Bronchial epithelial cell (primary cell): Measurements from ENCODE around the gene POC1A. TPM values are rescaled to one million over a fixed set of nuclear protein-coding genes. Genes with fewer than 3 reads are reported as not detected.
A peak's percentile ranks its signal among the peaks of the same experiment; 100 is the strongest.

Experiments used
- DNase-seq: peaks from one replicate; pipeline ENCODE4 v3.0.0-alpha.2; 2010; ENCODE audit warnings: low read depth
- FAIRE-seq: peaks from 2 replicates; lab custom pipeline; 2011; peaks lifted over from hg19 to GRCh38; lab: Jason Lieb, UNC
- H3K27me3 ChIP-seq: 2 replicates; pipeline ENCODE4 v1.5.1; 2011; ENCODE audit warnings: low read length; ENCODE audit not compliant: control insufficient read depth, insufficient read depth
- H3K36me3 ChIP-seq: 2 replicates; pipeline ENCODE4 v1.5.1; 2011; ENCODE audit warnings: low read length; ENCODE audit not compliant: control insufficient read depth, insufficient read depth
- H3K4me3 ChIP-seq: 2 replicates; pipeline ENCODE4 v1.5.1; 2011; ENCODE audit warnings: mild to moderate bottlenecking, low read depth, low read length, control low read depth
- total RNA-seq: library from RNA; depleted of rRNA; stranded (reverse); fragments of >200 nt; gene quantifications from 2 replicates; pipeline ENCODE4 v1.2.1, GENCODE V29; 2014
- TF ChIP-seq, protein P1 (sequence below): IDR thresholded peaks from 2 replicates; pipeline ENCODE4 v1.5.1; 2011; ENCODE audit warnings: mild to moderate bottlenecking, moderate library complexity, low read length, control low read depth, inconsistent platforms; ENCODE audit not compliant: insufficient read depth, severe bottlenecking

The POC1A gene
- total RNA-seq, 1 donor from 2014 or later: 1.8 TPM

DNA sequence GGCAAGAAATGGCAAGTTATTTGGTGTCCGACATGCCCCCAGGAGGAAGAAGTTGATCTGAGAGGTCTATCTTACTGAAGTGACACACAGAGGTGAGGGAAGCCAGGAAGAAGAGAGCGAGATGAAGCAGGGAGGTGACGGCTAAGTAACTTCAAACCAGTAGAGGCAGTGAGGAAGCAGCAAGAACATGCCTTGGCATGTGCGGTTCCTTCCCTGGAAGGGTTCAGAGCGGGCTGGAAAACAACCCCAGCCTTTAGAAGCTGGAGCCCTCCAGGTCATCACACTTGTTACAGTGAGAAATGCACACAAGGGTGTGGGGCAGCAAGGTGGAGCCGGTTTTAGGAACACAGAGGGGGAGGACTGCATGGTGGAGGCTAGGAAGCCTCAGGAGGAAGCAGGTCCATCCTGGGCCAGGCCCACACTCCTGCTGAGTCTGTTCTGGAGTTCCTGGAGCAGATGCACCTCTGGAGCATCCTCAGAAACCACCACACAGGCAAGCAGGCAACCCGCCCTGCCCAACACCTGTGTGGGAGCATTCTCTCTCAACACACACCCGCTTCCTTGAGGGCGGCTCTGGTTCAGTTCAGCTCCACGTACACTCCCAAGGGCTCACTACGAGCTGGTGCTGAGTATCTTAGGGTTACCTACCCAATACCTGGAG is 47.1 kb downstream of the POC1A start:
- Histone ChIP-seq H3K27me3 (no peaks in the 10 kb centered on the region), H3K4me3 (no peak overlapping the region), H3K36me3 (no peaks in the 10 kb centered on the region)
- TF ChIP-seq, protein P1, sequence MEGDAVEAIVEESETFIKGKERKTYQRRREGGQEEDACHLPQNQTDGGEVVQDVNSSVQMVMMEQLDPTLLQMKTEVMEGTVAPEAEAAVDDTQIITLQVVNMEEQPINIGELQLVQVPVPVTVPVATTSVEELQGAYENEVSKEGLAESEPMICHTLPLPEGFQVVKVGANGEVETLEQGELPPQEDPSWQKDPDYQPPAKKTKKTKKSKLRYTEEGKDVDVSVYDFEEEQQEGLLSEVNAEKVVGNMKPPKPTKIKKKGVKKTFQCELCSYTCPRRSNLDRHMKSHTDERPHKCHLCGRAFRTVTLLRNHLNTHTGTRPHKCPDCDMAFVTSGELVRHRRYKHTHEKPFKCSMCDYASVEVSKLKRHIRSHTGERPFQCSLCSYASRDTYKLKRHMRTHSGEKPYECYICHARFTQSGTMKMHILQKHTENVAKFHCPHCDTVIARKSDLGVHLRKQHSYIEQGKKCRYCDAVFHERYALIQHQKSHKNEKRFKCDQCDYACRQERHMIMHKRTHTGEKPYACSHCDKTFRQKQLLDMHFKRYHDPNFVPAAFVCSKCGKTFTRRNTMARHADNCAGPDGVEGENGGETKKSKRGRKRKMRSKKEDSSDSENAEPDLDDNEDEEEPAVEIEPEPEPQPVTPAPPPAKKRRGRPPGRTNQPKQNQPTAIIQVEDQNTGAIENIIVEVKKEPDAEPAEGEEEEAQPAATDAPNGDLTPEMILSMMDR: peak; percentile 18
- DNase-seq: peak; percentile 90
- FAIRE-seq: peak; percentile 86

- no peak for FAIRE-seq
- H3K27me3 ChIP-seq: no peaks in the 10 kb centered on the region
- H3K4me3 ChIP-seq: no peak overlapping the region
- TF ChIP-seq, protein P1: no peak
- H3K36me3 ChIP-seq: no peaks in the 10 kb centered on the region
- DNase-seq: no peak
Measured at GRCh38 chr3:52104684-52105640, 49.3 kb downstream of the POC1A start.

- TF ChIP-seq, protein P1: no peak
- Histone ChIP-seq H3K36me3 (no peaks in the 10 kb centered on the region), H3K27me3 (no peaks in the 10 kb centered on the region), H3K4me3 (no peak overlapping the region)
- no peak for DNase-seq
- FAIRE-seq: no peak
Measured at GRCh38 chr3:52102934-52103333, 51.3 kb downstream of the POC1A start.

GRCh38 chr3:52099001-52099401 is 55.2 kb downstream of the POC1A start:
- TF ChIP-seq, protein P1: no peak
- DNase-seq: peak; percentile 81
- Histone ChIP-seq H3K4me3 (no peak overlapping the region), H3K27me3 (no peaks in the 10 kb centered on the region), H3K36me3 (no peaks in the 10 kb centered on the region)
- FAIRE-seq: no peak

DNA sequence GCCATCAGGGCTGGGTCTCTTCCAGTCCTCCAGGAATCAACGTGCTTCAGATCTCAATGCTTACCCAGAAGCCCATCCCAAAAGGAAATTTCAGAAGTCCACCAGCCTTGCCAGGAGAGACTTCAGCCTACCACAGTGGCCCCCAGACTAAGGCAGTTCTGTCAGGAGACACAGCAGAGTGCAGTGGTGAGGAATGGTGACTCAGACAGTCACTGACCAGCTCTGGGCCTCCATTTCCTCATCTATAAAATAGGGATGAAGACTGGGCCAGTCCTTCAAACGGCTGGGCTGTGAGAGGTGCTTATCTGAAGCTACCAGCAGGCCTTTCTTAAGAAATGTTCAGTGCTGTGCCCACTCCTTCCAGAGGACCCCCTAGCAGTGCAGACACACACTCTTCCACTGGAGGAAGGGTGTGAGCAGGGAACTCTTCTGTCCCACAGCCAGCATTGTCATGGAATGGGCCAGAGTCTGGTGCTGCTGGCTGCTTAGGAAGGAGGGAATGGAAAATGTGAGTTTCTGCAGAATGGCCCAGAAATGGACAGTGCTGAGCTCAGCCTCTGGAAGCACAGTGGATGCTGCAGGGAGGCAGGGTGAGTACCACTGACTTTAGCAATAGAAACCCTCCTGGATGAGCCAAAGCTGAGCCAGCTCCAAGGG is 56.2 kb downstream of the POC1A start:
- H3K4me3 ChIP-seq: no peak overlapping the region
- DNase-seq (peak; percentile 27), FAIRE-seq (peak; percentile 40)
- no peaks in the 10 kb centered on the region for H3K27me3 ChIP-seq
- TF ChIP-seq, protein P1: no peak
- H3K36me3 ChIP-seq: no peaks in the 10 kb centered on the region
